PFSK-1 (cell line): ENCODE data around the gene ARHGEF10L.

Experiments used
- FOXP2 ChIP-seq: optimal IDR thresholded peaks from 2 replicates; pipeline ENCODE3; 2011; ENCODE audit warnings: borderline replicate concordance, control low read depth, inconsistent platforms; ENCODE audit not compliant: insufficient read depth; ENCODE audit errors: extremely low read length, extremely low read depth
- POLR2AphosphoS5 ChIP-seq: IDR thresholded peaks from 2 replicates; pipeline ENCODE4 v1.6.1; 2012; ENCODE audit warnings: low read depth, mild to moderate bottlenecking, control low read depth, low read length, moderate library complexity
- REST ChIP-seq, 2 experiments: IDR thresholded peaks; 2 replicates each; pipeline versions ENCODE4 v1.6.1 to v1.8.0; 2011 to 2012; ENCODE audit warnings: low read depth in 2 of 2, low read length in 2 of 2, control low read depth in 1 of 2, inconsistent platforms in 1 of 2, mild to moderate bottlenecking in 1 of 2, moderate library complexity in 1 of 2; ENCODE audit not compliant: insufficient read depth in 1 of 2
- SIN3A ChIP-seq: IDR thresholded peaks from 2 replicates; pipeline ENCODE4 v1.6.1; 2012; ENCODE audit warnings: mild to moderate bottlenecking, low read length, moderate library complexity, borderline replicate concordance; ENCODE audit not compliant: insufficient read depth
- TAF1 ChIP-seq: IDR thresholded peaks from 2 replicates; pipeline ENCODE4 v1.6.1; 2012; ENCODE audit warnings: low read length, control low read depth, borderline replicate concordance; ENCODE audit not compliant: insufficient read depth

ARHGEF10L gene

DNA sequence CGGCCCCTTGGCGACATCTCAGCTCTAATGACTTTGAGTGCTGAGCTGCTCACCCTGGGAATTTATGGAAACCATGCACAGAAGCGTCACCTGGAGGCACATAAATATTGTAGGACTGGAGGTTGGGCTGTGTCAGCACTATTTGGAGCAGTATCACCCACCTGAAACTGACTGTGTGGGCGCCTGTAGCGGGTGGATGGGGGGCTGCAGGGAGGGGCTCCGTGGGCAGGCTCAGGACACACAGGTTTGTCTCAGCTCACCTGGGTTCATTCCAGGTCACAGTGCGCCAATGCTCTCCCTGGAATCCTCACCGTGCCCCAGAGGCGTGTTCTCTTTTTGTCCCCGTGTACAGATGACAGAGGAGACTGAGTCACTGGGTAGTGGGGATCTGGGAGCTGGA, 140.8 kb downstream of the ARHGEF10L start:
- TF ChIP-seq POLR2AphosphoS5 (no peak), SIN3A (no peak), FOXP2 (no peak), TAF1 (no peak)

- TF ChIP-seq SIN3A: no peak
- no peak for TF ChIP-seq FOXP2
- no peak for TF ChIP-seq REST (IDR thresholded peaks at IDR 0.05; ENCODE audit: insufficient read depth in 1 of 2, low read depth in 2 of 2, low read length in 2 of 2)
- TF ChIP-seq TAF1: no peak
- no peak for TF ChIP-seq POLR2AphosphoS5
These were observed 142.9 kb downstream of the ARHGEF10L start for GRCh38 chr1:17682400-17682799.

DNA sequence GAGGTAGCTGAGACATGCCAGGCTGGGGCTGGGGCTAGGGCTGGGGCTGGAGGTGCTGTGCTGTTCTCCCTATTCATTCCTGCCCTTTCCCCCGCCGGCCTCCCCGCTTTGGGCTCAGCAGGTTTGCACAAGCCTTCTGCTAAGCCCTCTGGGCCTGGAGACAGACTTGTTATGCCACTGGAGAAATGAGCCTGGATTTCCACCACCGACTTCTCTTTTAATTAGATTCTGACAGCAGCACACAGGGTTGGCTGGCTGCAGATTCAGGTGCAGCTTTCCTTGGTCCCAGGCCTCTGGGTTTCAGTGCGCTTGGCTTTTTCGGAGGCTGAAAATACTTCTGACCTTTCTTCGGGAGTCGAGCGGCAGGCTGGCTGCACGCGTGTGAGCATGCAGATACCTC, 144.1 kb downstream of the ARHGEF10L start:
- TF ChIP-seq REST (IDR thresholded peaks at IDR 0.05; ENCODE audit: insufficient read depth in 1 of 2, low read depth in 2 of 2, low read length in 2 of 2): no peak
- no peak for TF ChIP-seq POLR2AphosphoS5
- no peak for TF ChIP-seq SIN3A
- no peak for TF ChIP-seq TAF1
- TF ChIP-seq FOXP2: no peak

DNA sequence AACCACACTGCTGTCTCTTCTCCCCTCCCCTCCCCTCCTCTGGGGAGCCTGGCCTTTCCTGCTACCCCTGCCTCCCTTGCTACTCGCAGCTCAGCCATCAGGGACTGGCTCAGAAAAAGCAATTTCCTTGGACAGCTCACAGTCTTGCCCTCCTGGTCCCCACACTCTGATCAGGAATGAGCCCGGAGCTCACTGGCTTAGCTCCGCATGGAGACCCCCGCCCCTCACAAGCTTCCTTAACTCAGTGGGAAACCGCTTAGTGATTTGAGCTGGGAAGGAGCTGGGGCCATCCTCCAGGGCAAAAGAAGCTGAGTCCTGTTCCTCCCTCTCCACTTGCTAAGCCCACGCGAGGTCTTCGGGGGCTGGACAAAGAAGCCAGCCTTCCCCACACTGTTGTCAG, 145.3 kb downstream of the ARHGEF10L start:
- no peak for TF ChIP-seq REST (IDR thresholded peaks at IDR 0.05; ENCODE audit: insufficient read depth in 1 of 2, low read depth in 2 of 2, low read length in 2 of 2)
- TF ChIP-seq FOXP2: no peak
- no peak for TF ChIP-seq TAF1
- TF ChIP-seq POLR2AphosphoS5: no peak
- TF ChIP-seq SIN3A: no peak

GRCh38 chr1:17686258-17686657, 146.8 kb downstream of the ARHGEF10L start:
- no peak for TF ChIP-seq SIN3A

GRCh38 chr1:17687145-17687544, 147.6 kb downstream of the ARHGEF10L start:
- no peak for TF ChIP-seq TAF1
- TF ChIP-seq REST (IDR thresholded peaks at IDR 0.05; ENCODE audit: insufficient read depth in 1 of 2, low read depth in 2 of 2, low read length in 2 of 2): no peak
- TF ChIP-seq FOXP2: no peak
- no peak for TF ChIP-seq SIN3A
- no peak for TF ChIP-seq POLR2AphosphoS5
